Activated naive CD8-positive, alpha-beta T cell (primary cell): ENCODE results near the gene ASB8.
"Not testable (repeated sequence)": the region's sequence is repeated elsewhere in the genome, so short reads cannot be mapped to it uniquely, and the experiment has no call there.

Experiments used
- H3K27ac Mint-ChIP-seq: one replicate; pipeline ENCODE4 v1.8.0; 2021; ENCODE audit warnings: mixed read lengths
- H3K27me3 Mint-ChIP-seq: one replicate; pipeline ENCODE4 v1.8.0; 2021; ENCODE audit warnings: mixed read lengths
- H3K36me3 Mint-ChIP-seq: one replicate; pipeline ENCODE4 v1.8.0; 2021; ENCODE audit warnings: mixed read lengths
- H3K4me1 Mint-ChIP-seq: one replicate; pipeline ENCODE4 v1.8.0; 2021; ENCODE audit warnings: low read depth, mixed read lengths
- H3K4me3 Mint-ChIP-seq: one replicate; pipeline ENCODE4 v1.8.0; 2021; ENCODE audit warnings: mild to moderate bottlenecking, mixed read lengths
- H3K9me3 Mint-ChIP-seq: one replicate; pipeline ENCODE4 v1.8.0; 2021; ENCODE audit warnings: low read depth, mixed read lengths

ASB8 gene

DNA sequence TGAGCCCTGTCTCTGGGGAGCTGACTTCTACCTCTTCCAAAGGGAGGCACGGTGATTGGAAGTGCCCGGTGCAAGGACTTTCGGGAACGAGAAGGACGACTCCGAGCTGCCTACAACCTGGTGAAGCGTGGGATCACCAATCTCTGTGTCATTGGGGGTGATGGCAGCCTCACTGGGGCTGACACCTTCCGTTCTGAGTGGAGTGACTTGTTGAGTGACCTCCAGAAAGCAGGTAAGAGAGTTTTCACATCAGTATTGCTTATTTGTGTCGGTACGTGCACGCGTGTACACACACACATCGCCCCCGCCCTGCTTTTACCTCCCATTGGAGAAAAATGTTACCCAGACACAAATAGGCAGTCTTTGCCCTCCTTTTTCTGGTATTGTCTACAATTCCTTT, 24.5 kb downstream of the ASB8 start:
- H3K27ac Mint-ChIP-seq: no peak overlapping the region
- H3K9me3 Mint-ChIP-seq: no peaks in the 10 kb centered on the region
- peaks cover 10% of the 10 kb centered on the region for H3K36me3 Mint-ChIP-seq
- no peak overlapping the region for H3K4me3 Mint-ChIP-seq
- no peaks in the 10 kb centered on the region for H3K4me1 Mint-ChIP-seq
- no peaks in the 10 kb centered on the region for H3K27me3 Mint-ChIP-seq

DNA sequence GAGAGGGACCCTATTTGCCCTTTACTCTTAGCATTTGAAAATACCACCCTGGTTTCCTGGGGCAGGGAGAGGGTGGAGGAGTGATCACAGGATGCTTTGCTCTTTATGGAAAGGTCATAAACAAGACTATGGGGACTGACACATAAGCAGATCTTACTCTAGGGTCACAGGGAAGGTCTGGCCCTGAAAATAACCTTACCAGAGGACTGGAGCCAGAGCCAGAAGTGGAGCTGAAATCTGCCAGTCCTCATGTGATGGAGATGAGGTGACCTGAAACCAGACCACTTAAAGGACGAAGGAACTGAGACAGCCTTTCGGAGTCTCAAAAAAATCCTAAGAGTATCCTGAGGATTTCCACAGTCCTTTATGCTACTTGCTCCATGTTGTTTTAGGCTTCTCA, 25.8 kb downstream of the ASB8 start:
- Mint-ChIP-seq H3K9me3 (no peaks in the 10 kb centered on the region), H3K27ac (no peak overlapping the region), H3K36me3 (peaks cover 12% of the 10 kb centered on the region), H3K4me1 (no peaks in the 10 kb centered on the region), H3K4me3 (no peak overlapping the region), H3K27me3 (no peaks in the 10 kb centered on the region)

DNA sequence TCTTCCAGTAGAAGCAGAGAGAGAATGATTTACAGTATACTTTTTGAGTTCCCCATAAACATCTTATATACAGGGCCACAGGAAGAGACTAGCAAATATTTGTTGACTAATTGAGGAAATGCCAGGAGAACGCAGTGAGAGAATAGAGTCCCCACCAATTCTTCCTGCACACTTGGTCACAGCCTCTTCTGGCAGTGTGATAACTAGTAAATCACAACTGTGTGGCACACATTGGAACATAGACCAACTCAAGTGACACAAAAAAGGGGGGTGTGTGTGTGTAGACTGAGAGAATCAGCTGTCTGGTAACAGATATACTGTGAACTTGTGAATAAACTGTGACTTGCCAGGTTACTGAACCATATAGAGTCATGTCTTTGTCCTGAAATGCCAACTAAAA, 27.9 kb downstream of the ASB8 start:
- H3K4me1 Mint-ChIP-seq: no peaks in the 10 kb centered on the region
- no peak overlapping the region for H3K27ac Mint-ChIP-seq
- H3K4me3 Mint-ChIP-seq: no peak overlapping the region
- H3K36me3 Mint-ChIP-seq: peaks cover 7% of the 10 kb centered on the region
- no peaks in the 10 kb centered on the region for H3K9me3 Mint-ChIP-seq
- no peaks in the 10 kb centered on the region for H3K27me3 Mint-ChIP-seq

DNA sequence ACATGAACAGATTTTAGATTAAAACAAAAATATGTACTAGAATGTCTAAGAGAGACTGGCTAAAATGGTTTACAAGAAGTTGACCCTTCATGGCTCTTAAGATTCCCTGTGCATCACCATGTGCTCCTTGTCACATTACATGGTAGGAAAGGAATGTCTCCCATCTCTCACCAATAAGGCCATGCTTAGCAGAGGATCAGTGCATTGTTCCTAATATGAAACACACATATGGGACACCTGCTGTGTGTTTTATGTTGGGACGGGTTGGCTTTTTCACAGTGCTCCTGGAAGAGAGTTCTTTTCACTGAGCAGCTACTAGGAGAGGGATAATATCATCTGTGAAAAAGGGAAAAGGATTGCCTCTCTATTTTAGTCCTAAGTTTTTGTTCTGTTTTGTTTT, 28.5 kb downstream of the ASB8 start:
- no peak overlapping the region for H3K27ac Mint-ChIP-seq
- no peaks in the 10 kb centered on the region for H3K27me3 Mint-ChIP-seq
- peaks cover 4% of the 10 kb centered on the region for H3K36me3 Mint-ChIP-seq
- H3K4me1 Mint-ChIP-seq: no peaks in the 10 kb centered on the region
- H3K4me3 Mint-ChIP-seq: no peak overlapping the region
- no peaks in the 10 kb centered on the region for H3K9me3 Mint-ChIP-seq

DNA sequence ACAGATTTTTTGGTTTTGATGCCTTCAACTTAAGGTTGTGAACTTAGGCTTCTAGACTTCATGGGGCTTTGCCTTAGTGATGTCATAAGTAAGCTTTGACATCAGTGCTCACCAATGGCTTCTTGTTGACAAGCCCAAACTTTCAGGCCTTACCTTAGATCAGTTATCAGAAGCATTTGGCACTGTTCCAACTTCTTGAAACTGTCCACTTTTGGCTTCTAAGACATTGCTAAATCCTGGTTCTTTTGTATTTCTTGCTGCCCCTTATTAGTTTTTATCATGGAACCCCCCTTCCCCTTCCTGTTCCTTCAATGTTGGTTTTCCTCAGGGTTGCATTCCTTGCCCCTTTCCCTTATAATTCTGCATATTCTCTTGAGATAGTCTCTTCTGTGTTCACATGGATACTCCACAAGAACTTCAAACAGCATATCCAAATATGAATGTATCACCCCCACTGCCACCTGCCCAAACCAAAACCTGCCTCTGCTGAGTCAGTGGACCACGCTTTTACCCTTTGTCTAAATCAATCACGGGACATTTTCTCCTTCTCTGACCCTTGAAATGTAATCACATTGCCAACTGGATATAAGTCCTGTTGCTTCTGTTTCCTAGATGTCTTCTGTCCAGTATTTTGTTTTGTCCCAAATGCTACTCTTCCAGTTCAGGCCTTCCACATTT, 30.2 kb downstream of the ASB8 start:
- Mint-ChIP-seq H3K36me3 (peaks cover 4% of the 10 kb centered on the region), H3K27ac (no peak overlapping the region), H3K27me3 (no peaks in the 10 kb centered on the region), H3K4me3 (no peak overlapping the region), H3K9me3 (no peaks in the 10 kb centered on the region), H3K4me1 (no peaks in the 10 kb centered on the region)

DNA sequence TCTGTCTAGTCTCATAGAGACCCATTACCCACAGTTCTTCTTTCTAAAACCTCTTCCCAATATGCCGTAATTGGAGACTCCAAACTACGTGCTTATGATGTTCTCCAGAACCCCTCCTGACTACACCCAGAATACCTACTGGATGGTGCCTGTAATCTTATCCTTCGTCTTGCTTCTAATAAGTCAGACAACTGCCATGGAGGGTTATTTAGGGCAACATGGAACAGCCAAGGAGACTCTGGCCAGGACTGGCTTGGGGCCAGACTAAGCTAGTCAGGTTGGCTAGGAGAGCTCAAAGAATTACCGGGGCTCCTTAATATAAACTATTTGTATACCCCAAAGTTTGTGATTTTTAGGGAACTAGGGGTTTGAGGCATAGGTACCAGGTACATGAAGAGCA, 31.3 kb downstream of the ASB8 start:
- Mint-ChIP-seq H3K4me1 (peaks cover 1% of the 10 kb centered on the region), H3K27ac (no peak overlapping the region), H3K27me3 (no peaks in the 10 kb centered on the region), H3K4me3 (no peak overlapping the region), H3K36me3 (peaks cover 4% of the 10 kb centered on the region), H3K9me3 (no peaks in the 10 kb centered on the region)

DNA sequence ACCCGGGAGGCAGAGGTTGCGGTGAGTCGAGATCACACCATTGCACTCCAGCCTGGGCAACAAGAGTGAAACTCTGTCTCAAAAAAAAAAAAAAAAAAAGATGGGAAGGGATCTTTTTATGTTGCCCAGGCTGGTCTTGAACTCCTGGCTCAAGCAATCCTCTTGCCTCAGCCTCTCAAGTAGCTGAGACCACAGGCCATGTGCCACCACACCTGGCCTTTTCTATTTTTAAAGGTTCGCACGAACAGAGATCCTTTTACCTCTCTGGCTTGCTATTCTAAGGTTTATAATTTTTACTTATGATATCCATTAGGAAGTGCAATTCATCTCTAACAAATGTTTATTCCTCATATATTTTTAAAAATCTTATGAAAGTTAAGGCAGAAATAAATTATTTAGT, 31.8 kb downstream of the ASB8 start:
- not testable (repeated sequence) for H3K9me3 Mint-ChIP-seq, H3K27ac Mint-ChIP-seq, H3K27me3 Mint-ChIP-seq, H3K4me1 Mint-ChIP-seq, H3K36me3 Mint-ChIP-seq, H3K4me3 Mint-ChIP-seq

DNA sequence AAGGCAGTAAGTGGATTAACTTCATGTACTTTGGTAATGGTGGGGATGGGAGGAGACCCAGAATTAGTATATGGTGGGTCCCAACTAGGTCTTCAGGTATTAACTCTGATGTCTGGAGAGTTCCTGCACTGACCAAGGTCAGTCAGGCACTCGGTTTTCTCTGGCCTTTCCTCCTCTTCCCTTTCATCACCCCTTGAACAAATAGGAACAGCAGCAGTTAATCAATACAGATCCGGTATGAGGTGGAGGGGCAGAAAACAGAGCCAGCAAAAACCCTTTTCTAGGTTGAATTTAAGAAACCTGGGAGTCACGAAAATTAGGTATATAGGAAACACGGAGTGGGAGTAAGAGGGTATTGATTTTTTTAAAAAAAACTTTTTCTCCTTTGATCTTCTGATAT, 34.1 kb downstream of the ASB8 start:
- H3K4me3 Mint-ChIP-seq: no peak overlapping the region
- no peak overlapping the region for H3K27ac Mint-ChIP-seq
- peaks cover 17% of the 10 kb centered on the region for H3K4me1 Mint-ChIP-seq
- H3K9me3 Mint-ChIP-seq: no peaks in the 10 kb centered on the region
- H3K36me3 Mint-ChIP-seq: peaks cover 7% of the 10 kb centered on the region
- no peaks in the 10 kb centered on the region for H3K27me3 Mint-ChIP-seq

DNA sequence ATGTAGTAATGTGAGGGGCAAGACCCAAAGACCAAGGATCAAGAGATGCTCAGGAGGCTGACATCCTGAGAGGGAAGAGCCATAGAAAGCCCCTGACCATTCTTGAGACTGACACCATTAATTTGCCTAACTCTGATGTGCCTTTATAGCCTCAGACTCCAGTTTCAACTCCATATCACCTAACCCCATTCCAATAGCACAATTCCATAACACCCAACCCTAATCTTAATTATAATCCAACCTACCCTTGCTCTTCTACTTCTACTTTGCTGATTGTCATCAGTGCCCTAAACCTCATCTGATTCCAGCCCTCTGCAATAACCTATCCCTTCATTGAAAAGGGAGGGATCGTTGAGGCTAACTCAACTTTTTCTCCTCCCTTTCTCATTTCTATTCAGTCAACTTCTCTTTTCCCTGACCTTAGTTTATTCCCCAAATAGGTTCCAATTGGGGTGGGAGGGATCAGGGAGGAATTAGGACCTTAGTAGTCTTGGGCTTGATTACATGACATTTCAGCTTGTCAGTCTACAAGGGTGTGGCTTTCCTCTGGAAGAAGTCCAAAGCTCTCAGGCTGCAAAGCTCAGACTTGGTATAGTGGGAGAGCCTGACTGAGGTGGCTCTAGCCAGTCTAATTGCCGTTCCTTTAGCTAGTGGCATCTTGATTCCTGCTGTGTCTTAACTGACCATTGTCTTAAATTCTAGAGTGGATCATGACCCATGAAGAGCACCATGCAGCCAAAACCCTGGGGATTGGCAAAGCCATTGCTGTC, 35.1 kb downstream of the ASB8 start:
- peaks cover 7% of the 10 kb centered on the region for H3K36me3 Mint-ChIP-seq
- H3K9me3 Mint-ChIP-seq: no peaks in the 10 kb centered on the region
- no peaks in the 10 kb centered on the region for H3K27me3 Mint-ChIP-seq
- peaks cover 17% of the 10 kb centered on the region for H3K4me1 Mint-ChIP-seq
- no peak overlapping the region for H3K27ac Mint-ChIP-seq
- no peak overlapping the region for H3K4me3 Mint-ChIP-seq

DNA sequence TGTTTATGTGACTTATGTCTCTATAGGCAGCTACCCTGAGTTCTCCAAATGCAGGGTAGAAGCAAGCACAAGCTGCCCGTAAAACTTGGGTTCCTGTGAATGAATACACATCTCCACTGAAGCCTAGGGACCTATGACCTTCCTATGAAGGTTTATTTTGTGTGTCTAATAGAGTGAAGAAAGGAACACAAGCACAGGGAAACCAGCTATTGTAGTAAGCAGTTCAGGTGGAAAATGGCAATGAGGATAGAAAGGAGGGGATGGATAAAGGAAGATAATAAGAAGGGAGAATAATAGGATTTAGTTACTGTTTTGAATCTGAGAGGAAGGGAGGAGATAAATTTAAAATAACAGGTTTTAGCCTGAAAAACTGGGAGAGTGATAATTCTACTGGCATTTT, 35.8 kb downstream of the ASB8 start:
- no peak overlapping the region for H3K27ac Mint-ChIP-seq
- H3K4me1 Mint-ChIP-seq: peaks cover 17% of the 10 kb centered on the region
- H3K9me3 Mint-ChIP-seq: no peaks in the 10 kb centered on the region
- H3K36me3 Mint-ChIP-seq: peaks cover 5% of the 10 kb centered on the region
- H3K27me3 Mint-ChIP-seq: peaks cover 3% of the 10 kb centered on the region
- H3K4me3 Mint-ChIP-seq: no peak overlapping the region

DNA sequence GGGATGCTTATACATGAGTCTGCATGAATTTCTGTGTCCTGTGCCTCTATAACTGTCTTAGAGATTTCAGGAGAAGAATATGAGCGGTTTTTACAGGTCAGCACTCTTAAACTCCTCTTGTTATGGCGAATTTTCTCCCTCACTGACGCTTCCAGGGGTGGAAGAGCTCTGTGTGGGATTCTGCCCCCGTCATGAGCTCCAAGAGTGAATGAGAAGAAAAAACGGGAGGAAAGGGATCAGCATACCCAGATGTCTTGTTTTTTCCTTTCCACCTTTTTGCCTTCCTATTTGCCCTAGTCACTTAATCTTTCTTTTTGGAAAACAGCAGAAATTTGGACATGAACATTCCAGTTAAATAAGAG, 37.5 kb downstream of the ASB8 start:
- Mint-ChIP-seq H3K27ac (peak overlapping the region; percentile 4), H3K4me1 (peaks cover 17% of the 10 kb centered on the region), H3K9me3 (no peaks in the 10 kb centered on the region), H3K36me3 (peaks cover 3% of the 10 kb centered on the region), H3K4me3 (peak overlapping the region; percentile 99), H3K27me3 (peaks cover 3% of the 10 kb centered on the region)

DNA sequence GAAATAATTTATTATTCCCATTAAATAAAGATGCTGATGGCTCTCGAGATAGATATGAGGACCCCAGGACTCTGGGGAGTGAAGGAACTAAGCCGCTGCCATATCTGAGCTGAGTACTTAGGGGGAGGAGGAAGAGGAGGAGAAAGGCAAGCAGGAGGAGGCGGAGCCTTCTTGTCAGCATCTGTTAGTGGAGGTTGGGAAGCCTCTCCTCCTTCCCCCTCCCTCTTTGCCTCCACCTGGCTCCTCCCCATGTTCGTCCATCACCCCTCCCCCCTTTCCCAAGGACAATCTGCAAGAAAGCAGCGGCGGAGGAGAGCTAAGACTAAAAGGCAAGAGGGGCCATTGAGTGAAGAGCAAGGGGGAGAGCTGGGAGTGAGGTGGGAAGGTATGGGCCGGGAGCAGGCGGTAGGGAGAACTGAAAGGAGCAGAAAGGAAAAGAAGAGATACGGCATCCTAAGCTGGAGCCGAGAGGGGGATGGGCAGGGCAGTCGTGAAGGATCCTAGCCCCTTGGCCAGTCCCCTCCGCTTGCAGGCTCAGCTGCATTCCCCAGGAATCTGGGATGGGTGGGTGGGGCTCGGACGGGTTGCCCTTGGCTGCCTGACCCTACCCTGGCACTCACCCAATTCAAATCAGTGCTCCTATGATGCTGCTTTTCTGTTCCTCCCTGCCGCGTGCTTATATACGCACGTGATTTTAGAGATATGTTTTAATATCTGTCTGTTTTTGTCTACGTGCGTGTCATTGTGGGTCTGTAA, 38.1 kb downstream of the ASB8 start, which contains the start of gene PFKM:
Gene PFKM, plus strand, starts transcription at position 287 of the 756 bp plus-strand sequence. CDS start 3,411 bp downstream, outside the sequence.
- peak within 1 kb of the TSS; percentile 99 for H3K4me3 Mint-ChIP-seq
- peaks cover 4% of the 10 kb centered on the region for H3K27me3 Mint-ChIP-seq
- no peaks in the 10 kb centered on the region for H3K9me3 Mint-ChIP-seq
- peaks cover 3% of the 10 kb centered on the region for H3K36me3 Mint-ChIP-seq
- H3K4me1 Mint-ChIP-seq: peaks cover 17% of the 10 kb centered on the region
- peak within 1 kb of the TSS; percentile 64 for H3K27ac Mint-ChIP-seq

DNA sequence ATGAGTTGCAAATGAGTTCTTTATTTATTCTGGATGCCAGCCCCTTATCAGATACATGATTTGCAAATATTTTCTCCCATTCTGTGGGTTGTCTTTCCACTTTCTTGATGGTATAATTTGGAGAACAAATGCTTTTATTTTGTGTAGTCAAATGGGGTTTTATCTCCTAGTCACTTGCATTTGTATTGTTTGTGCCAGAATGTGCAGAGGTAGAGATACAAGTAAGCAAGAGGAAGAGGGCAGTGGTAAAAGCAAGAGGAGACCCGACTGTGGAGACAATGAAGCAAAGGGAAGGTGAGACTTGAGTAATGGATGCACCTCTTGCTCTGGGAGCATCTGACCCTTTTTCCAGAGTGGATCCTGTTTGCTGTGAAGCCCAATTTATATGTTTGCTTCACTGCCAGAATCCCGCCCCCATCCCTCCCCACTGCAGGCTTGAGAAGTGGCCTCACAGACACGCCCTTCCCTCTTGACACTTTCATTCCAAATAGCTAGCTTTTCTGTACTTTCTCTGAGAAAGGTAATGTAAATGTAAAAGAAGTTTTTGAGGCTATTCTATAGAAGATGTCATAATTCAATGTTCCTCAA, 38.9 kb downstream of the ASB8 start:
- H3K36me3 Mint-ChIP-seq: peaks cover 3% of the 10 kb centered on the region
- H3K27ac Mint-ChIP-seq: peak overlapping the region; percentile 64
- H3K27me3 Mint-ChIP-seq: peaks cover 5% of the 10 kb centered on the region
- peaks cover 17% of the 10 kb centered on the region for H3K4me1 Mint-ChIP-seq
- H3K9me3 Mint-ChIP-seq: no peaks in the 10 kb centered on the region
- peak overlapping the region; percentile 99 for H3K4me3 Mint-ChIP-seq

DNA sequence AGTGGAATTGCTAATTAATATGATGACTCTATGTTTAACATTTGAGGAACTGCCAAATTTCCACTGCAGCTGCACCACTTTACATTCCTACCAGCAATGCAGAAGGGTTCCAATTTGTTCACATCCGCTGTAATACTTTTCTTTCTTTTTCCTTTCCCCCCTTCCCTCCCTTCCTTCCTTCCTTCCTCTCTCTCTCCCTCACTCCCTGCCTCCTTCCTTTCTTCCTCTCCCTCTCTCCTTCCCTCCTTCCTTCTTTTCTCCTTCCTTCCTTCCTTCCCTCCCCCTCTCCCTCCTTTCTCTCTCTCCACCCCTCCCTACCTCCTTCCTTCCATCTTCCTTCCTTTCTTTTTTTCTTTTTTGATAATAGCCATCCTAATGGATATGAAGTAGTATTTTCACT, 41.4 kb downstream of the ASB8 start:
- H3K9me3 Mint-ChIP-seq: no peaks in the 10 kb centered on the region
- H3K27ac Mint-ChIP-seq: no peak overlapping the region
- H3K4me1 Mint-ChIP-seq: peaks cover 16% of the 10 kb centered on the region
- peaks cover 5% of the 10 kb centered on the region for H3K27me3 Mint-ChIP-seq
- peaks cover 3% of the 10 kb centered on the region for H3K36me3 Mint-ChIP-seq
- H3K4me3 Mint-ChIP-seq: no peak overlapping the region

DNA sequence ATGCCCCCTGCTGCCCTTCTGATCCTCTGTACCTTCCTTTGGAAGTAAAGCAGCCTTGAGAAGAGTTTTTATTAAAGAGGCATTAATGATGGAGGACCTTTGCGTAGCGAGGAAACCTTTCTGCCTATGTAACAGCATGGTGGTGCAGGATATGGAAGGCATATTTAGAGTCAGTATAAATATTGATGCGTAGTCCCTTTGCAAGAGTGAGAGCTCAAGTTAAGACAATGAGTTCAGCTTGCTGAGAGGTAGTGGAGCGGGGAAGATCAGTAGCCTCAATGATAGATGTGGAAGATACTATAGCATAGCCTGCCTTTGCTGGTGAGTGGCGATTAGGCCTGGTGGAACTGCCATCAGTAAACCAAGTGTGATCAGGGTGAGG, 46.0 kb downstream of the ASB8 start:
- not testable (repeated sequence) for H3K36me3 Mint-ChIP-seq, H3K9me3 Mint-ChIP-seq, H3K27ac Mint-ChIP-seq, H3K4me3 Mint-ChIP-seq, H3K27me3 Mint-ChIP-seq
- H3K4me1 Mint-ChIP-seq: peaks cover 25% of the 10 kb centered on the region
